Ishikawa (cell line): ENCODE measurements around the gene LTBR.

Source experiments
- CEBPB ChIP-seq: IDR thresholded peaks from 2 replicates; pipeline ENCODE4 v1.6.1; 2012
- CREB1 ChIP-seq: IDR thresholded peaks from 2 replicates; pipeline ENCODE4 v1.6.1; 2012; ENCODE audit warnings: low read depth
- EGR1 ChIP-seq: IDR thresholded peaks from 2 replicates; pipeline ENCODE4 v1.6.1; 2012
- EP300 ChIP-seq: IDR thresholded peaks from 2 replicates; pipeline ENCODE4 v1.6.1; 2012; ENCODE audit warnings: borderline replicate concordance
- NFIC ChIP-seq: IDR thresholded peaks from 2 replicates; pipeline ENCODE4 v1.6.1; 2012
- RAD21 ChIP-seq: IDR thresholded peaks from 2 replicates; pipeline ENCODE4 v1.6.1; 2012; ENCODE audit warnings: low read depth
- REST ChIP-seq: IDR thresholded peaks from 2 replicates; pipeline ENCODE4 v1.6.1; 2012; ENCODE audit warnings: low read depth, mild to moderate bottlenecking
- TAF1 ChIP-seq: IDR thresholded peaks from 2 replicates; pipeline ENCODE4 v1.6.1; 2012; ENCODE audit warnings: low read depth, mild to moderate bottlenecking
- YY1 ChIP-seq: IDR thresholded peaks from 2 replicates; pipeline ENCODE4 v1.6.1; 2012; ENCODE audit warnings: low read depth
- ZBTB7A ChIP-seq: IDR thresholded peaks from 2 replicates; pipeline ENCODE4 v1.6.1; 2012; ENCODE audit warnings: low read depth

GRCh38 chr12:6337958-6338433, 46.0 kb upstream of the LTBR start:
- TF ChIP-seq EP300 (no peak), REST (no peak), TAF1 (no peak), EGR1 (no peak), CEBPB (no peak), RAD21 (no peak), NFIC (no peak), ZBTB7A (no peak), YY1 (no peak), CREB1 (no peak)
